Measurements from ENCODE around the gene LRGUK. TPM values are rescaled to one million over a fixed set of nuclear protein-coding genes. Genes with fewer than 3 reads are reported as not detected.

The LRGUK gene
- total and polyA plus RNA-seq, 2 donors, result 0.06 to 2.5 TPM

Other genes with a start within 250 kb of the LRGUK start
- 16.6 TPM for gene SLC35B4, start 189.6 kb downstream of the LRGUK start, total RNA-seq
- gene SLC35B4, start 189.6 kb downstream of the LRGUK start, polyA plus RNA-seq, result 6.1 TPM